Measurements from ENCODE around the gene NBPF3. TPM values are rescaled to one million over a fixed set of nuclear protein-coding genes. Genes with fewer than 3 reads are reported as not detected.
"Not testable (repeated sequence)": the region's sequence is repeated elsewhere in the genome, so short reads cannot be mapped to it uniquely, and the experiment has no call there.

The NBPF3 gene
- total RNA-seq, 1 experiment from 2014 or later: 21.4 TPM

GRCh38 chr1:21421307-21421706 is 18.6 kb upstream of the NBPF3 start:
- H3K27ac Mint-ChIP-seq; H3K36me3 Mint-ChIP-seq; H3K4me3 Mint-ChIP-seq; ATAC-seq; H3K4me1 Mint-ChIP-seq; CTCF ChIA-PET; H3K9me3 Mint-ChIP-seq; DNase-seq (ENCODE audit: low spot score); POLR2A ChIA-PET: not testable (repeated sequence)
- H3K27me3 Mint-ChIP-seq (ENCODE audit: low read depth): peaks cover 53% of the 10 kb centered on the region

DNA sequence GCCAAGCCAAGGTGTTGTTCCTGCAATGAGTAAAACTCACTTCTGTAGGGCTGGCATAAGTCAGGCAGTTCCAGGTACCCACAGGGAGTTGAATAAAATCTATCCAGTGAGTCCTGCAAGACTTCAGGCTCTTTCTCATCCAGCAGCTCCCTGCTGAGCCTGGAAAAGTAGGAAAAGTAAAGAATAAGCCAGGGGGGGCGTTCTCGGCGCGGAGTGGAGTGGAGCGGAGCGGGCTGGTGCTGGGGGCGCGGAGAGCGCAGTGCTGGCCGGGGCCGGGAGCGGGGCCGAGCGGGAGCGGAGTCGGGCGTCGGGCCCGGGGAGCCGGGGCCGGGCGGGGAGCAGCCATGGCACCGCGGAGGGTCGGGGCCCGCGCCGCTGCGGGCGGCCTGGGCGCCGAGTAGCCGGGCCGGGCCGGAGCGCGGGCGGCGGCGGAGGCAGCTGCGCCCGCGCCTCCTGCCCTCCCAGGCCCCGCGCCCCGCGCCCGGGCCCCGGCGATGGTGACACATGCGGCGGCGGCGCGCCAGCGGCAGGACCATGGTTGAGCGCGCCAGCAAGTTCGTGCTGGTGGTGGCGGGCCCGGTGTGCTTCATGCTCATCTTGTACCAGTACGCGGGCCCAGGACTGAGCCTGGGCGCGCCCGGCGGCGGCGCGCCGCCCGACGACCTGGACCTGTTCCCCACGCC is 12.0 kb upstream of the NBPF3 start:
- H3K36me3 Mint-ChIP-seq, POLR2A ChIA-PET, H3K9me3 Mint-ChIP-seq, H3K27ac Mint-ChIP-seq, H3K4me1 Mint-ChIP-seq, CTCF ChIA-PET: not testable (repeated sequence)
- H3K4me3 Mint-ChIP-seq: peak overlapping the region; percentile 85
- peaks cover 55% of the 10 kb centered on the region for H3K27me3 Mint-ChIP-seq (ENCODE audit: low read depth)
- peak; percentile 82 for ATAC-seq
- peak; percentile 57 for DNase-seq (ENCODE audit: low spot score)

- POLR2A ChIA-PET; CTCF ChIA-PET; H3K4me1 Mint-ChIP-seq; H3K27ac Mint-ChIP-seq; H3K9me3 Mint-ChIP-seq; H3K36me3 Mint-ChIP-seq; DNase-seq (ENCODE audit: low spot score): not testable (repeated sequence)
- peak; percentile 60 for ATAC-seq
- H3K27me3 Mint-ChIP-seq (ENCODE audit: low read depth): peaks cover 52% of the 10 kb centered on the region
- peak overlapping the region; percentile 52 for H3K4me3 Mint-ChIP-seq
- TF ChIP-seq, protein P1, sequence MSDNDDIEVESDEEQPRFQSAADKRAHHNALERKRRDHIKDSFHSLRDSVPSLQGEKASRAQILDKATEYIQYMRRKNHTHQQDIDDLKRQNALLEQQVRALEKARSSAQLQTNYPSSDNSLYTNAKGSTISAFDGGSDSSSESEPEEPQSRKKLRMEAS (CRISPR knock-in tag; IDR thresholded peaks at IDR 0.05): 0 out of 2 replicates have a peak, but pooled peaks have one; percentile 26
Observed at GRCh38 chr1:21428481-21429073, 11.4 kb upstream of the NBPF3 start.

- not testable (repeated sequence) for ATAC-seq
- H3K27me3 Mint-ChIP-seq (ENCODE audit: low read depth): peaks cover 50% of the 10 kb centered on the region
Observed at GRCh38 chr1:21429210-21429609, 10.7 kb upstream of the NBPF3 start.

DNA sequence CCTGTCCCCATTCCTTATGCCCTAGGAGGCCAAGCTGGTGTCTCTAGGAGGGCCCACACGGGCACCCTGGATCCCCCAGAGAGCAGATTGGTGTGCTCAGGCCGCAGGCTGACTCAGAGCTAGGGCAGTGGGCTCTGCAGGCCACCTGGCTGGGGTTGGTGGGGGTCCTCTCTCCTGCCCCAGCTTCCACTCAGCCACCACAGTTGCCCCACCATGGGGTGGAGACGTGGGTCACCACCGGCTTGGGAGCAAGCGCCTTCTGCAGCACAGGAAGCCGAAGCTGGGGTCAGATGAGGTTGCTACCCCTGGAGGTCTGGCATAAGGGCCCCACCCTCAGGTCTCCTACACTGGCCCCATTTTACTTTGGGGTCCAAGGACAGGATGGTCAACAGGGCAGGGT is 9.1 kb upstream of the NBPF3 start:
- H3K4me3 Mint-ChIP-seq; H3K4me1 Mint-ChIP-seq; ATAC-seq; H3K36me3 Mint-ChIP-seq; DNase-seq (ENCODE audit: low spot score); H3K27ac Mint-ChIP-seq; H3K9me3 Mint-ChIP-seq; POLR2A ChIA-PET; CTCF ChIA-PET: not testable (repeated sequence)
- H3K27me3 Mint-ChIP-seq (ENCODE audit: low read depth): peaks cover 54% of the 10 kb centered on the region

More at GRCh38 chr1:21429210-21429609, 10.7 kb upstream of the NBPF3 start:
- DNase-seq (ENCODE audit: low spot score); H3K36me3 Mint-ChIP-seq; H3K4me3 Mint-ChIP-seq; H3K27ac Mint-ChIP-seq; CTCF ChIA-PET; H3K9me3 Mint-ChIP-seq; POLR2A ChIA-PET; H3K4me1 Mint-ChIP-seq: not testable (repeated sequence)

GRCh38 chr1:21434394-21434793 is 5.5 kb upstream of the NBPF3 start:
- CTCF ChIA-PET: interaction anchor here (0.9 to 1.0 kb wide), 2 partner anchors 62 to 164 kb away, joined by 3 to 5 read pairs; no protein-coding TSS in a partner anchor
- no peaks in the 10 kb centered on the region for H3K9me3 Mint-ChIP-seq
- TF ChIP-seq, protein P2, sequence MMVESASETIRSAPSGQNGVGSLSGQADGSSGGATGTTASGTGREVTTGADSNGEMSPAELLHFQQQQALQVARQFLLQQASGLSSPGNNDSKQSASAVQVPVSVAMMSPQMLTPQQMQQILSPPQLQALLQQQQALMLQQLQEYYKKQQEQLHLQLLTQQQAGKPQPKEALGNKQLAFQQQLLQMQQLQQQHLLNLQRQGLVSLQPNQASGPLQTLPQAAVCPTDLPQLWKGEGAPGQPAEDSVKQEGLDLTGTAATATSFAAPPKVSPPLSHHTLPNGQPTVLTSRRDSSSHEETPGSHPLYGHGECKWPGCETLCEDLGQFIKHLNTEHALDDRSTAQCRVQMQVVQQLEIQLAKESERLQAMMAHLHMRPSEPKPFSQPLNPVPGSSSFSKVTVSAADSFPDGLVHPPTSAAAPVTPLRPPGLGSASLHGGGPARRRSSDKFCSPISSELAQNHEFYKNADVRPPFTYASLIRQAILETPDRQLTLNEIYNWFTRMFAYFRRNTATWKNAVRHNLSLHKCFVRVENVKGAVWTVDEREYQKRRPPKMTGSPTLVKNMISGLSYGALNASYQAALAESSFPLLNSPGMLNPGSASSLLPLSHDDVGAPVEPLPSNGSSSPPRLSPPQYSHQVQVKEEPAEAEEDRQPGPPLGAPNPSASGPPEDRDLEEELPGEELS (CRISPR knock-in tag; IDR thresholded peaks at IDR 0.05): no peak
- no peak for TF ChIP-seq FOXJ3 (CRISPR knock-in tag; IDR thresholded peaks at IDR 0.05; ENCODE audit: borderline replicate concordance)
- no peak for TF ChIP-seq CBFB (CRISPR knock-in tag; IDR thresholded peaks at IDR 0.05; ENCODE audit: low read depth)
- no peak for TF ChIP-seq OVOL2 (CRISPR knock-in tag; IDR thresholded peaks at IDR 0.05; ENCODE audit: borderline replicate concordance)
- no peak for TF ChIP-seq ATF1 (CRISPR knock-in tag; IDR thresholded peaks at IDR 0.05)

More at GRCh38 chr1:21434394-21434793, 5.5 kb upstream of the NBPF3 start:
- Mint-ChIP-seq H3K4me3 (no peak overlapping the region), H3K36me3 (no peaks in the 10 kb centered on the region), H3K27ac (no peak overlapping the region), H3K4me1 (peaks cover 6% of the 10 kb centered on the region; the same call in 1 of the 2 replicates), H3K27me3 (ENCODE audit: low read depth) (peaks cover 34% of the 10 kb centered on the region)
- DNase-seq (ENCODE audit: low spot score): no peak
- POLR2A ChIA-PET: no interaction called here
- no peak for ATAC-seq

All from WTC11 (cell line).